HCT116 (cell line): Measurements from ENCODE around the gene GOLT1B.

Experiments
- EZH2 ChIP-seq: fragments of 200-600 bp; sonication (generic); IDR thresholded peaks from 2 replicates; pipeline ENCODE4 v1.6.1; 2017; ENCODE audit warnings: antibody characterized with exemption, mixed run types
- POLR2A ChIP-seq: IDR thresholded peaks from 2 replicates; pipeline ENCODE4 v1.7.0; 2011; ENCODE audit warnings: borderline replicate concordance; ENCODE audit not compliant: insufficient read depth, insufficient read length; ENCODE audit errors: extremely low read depth
- POLR2AphosphoS5 ChIP-seq: IDR thresholded peaks from 2 replicates; pipeline ENCODE4 v1.6.1; 2011; ENCODE audit warnings: mild to moderate bottlenecking, low read depth, low read length, moderate library complexity
- SIN3A ChIP-seq: IDR thresholded peaks from 2 replicates; pipeline ENCODE4 v1.6.1; 2012; ENCODE audit warnings: low read depth
- YY1 ChIP-seq: IDR thresholded peaks from 2 replicates; pipeline ENCODE4 v1.6.1; 2011; ENCODE audit warnings: low read length, low read depth, moderate library complexity, mild to moderate bottlenecking; ENCODE audit not compliant: insufficient replicate concordance; ENCODE audit errors: extremely low read depth
- ZNF274 ChIP-seq: fragments of 200-500 bp; sonication (Bioruptor generic); IDR thresholded peaks from 2 replicates; pipeline ENCODE4 v1.6.1; 2014; ENCODE audit warnings: mild to moderate bottlenecking, low read depth, low read length, inconsistent platforms
- TF ChIP-seq, protein P1 (sequence below), 3 experiments: fragments of 200-600 bp in 1 of 3; sonication (generic) in 1 of 3; IDR thresholded peaks in 2 of 3; conservative IDR thresholded peaks in 1 of 3; 2 replicates each; pipeline ENCODE4 v1.5.1; 2012 to 2017; ENCODE audit warnings: low read depth in 2 of 3, low read length in 2 of 3, antibody characterized with exemption in 1 of 3, borderline replicate concordance in 1 of 3, control low read depth in 1 of 3, mild to moderate bottlenecking in 1 of 3, mixed read lengths in 1 of 3, mixed run types in 1 of 3, moderate library complexity in 1 of 3; ENCODE audit not compliant: insufficient read depth in 1 of 3
- TF ChIP-seq, protein P2 (sequence below): IDR thresholded peaks from 2 replicates; pipeline ENCODE4 v1.6.1; 2012

DNA sequence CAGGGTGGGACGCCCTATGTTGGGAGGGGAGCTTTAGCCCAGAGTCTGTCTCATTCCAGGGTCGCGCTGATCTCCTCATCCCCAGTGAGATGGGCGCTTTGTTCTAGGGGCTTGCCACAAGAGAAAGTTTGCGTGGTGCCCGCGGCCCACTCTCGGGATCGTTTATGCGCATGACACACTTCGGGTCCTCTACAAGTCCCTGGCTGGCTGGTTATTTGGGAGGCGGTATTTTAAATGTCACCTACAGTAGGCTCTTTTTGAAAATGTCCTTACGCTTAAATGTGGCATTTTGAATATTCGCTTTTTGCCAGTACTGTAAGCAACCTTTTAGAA is 541 bp downstream of the GOLT1B start:
- TF ChIP-seq, protein P1, sequence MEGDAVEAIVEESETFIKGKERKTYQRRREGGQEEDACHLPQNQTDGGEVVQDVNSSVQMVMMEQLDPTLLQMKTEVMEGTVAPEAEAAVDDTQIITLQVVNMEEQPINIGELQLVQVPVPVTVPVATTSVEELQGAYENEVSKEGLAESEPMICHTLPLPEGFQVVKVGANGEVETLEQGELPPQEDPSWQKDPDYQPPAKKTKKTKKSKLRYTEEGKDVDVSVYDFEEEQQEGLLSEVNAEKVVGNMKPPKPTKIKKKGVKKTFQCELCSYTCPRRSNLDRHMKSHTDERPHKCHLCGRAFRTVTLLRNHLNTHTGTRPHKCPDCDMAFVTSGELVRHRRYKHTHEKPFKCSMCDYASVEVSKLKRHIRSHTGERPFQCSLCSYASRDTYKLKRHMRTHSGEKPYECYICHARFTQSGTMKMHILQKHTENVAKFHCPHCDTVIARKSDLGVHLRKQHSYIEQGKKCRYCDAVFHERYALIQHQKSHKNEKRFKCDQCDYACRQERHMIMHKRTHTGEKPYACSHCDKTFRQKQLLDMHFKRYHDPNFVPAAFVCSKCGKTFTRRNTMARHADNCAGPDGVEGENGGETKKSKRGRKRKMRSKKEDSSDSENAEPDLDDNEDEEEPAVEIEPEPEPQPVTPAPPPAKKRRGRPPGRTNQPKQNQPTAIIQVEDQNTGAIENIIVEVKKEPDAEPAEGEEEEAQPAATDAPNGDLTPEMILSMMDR (IDR thresholded peaks at IDR 0.05 in 2 of 3, conservative IDR thresholded peaks at IDR 0.05 in 1 of 3; ENCODE audit: borderline replicate concordance in 1 of 3, insufficient read depth in 1 of 3, low read depth in 2 of 3, low read length in 2 of 3), result no peak
- TF ChIP-seq SIN3A (no peak), YY1 (no peak), POLR2A (no peak), POLR2AphosphoS5 (no peak), EZH2 (no peak), ZNF274 (no peak)
- TF ChIP-seq, protein P2, sequence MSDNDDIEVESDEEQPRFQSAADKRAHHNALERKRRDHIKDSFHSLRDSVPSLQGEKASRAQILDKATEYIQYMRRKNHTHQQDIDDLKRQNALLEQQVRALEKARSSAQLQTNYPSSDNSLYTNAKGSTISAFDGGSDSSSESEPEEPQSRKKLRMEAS, result no peak
